Right atrium auricular region (tissue), 2 donors: ENCODE results near the gene WDR48. TPM values are rescaled to one million over a fixed set of nuclear protein-coding genes. Genes with fewer than 3 reads are reported as not detected.

Experiments
- DNase-seq: peaks from one replicate; pipeline ENCODE4 v3.0.0-alpha.2; 2019; ENCODE audit warnings: low spot score
- H3K27ac ChIP-seq, 2 donors: fragments of 200-600 bp; sonication (generic); 1 replicate in 1 of 2; 2 replicates in 1 of 2; pipeline ENCODE4 v1.5.1; 2016 to 2019
- H3K27me3 ChIP-seq, 2 donors: fragments of 200-600 bp; sonication (generic); one replicate each; pipeline versions ENCODE4 v1.5.1 to v1.6.0; 2017 to 2019
- H3K36me3 ChIP-seq: fragments of 200-600 bp; sonication (generic); one replicate; pipeline ENCODE4 v1.5.1; 2016
- H3K4me1 ChIP-seq, 2 donors: fragments of 200-600 bp; sonication (generic); one replicate each; pipeline versions ENCODE4 v1.5.1 to v1.6.0; 2017 to 2019
- H3K4me3 ChIP-seq, 2 donors: fragments of 200-600 bp; sonication (generic); 1 replicate in 1 of 2; 2 replicates in 1 of 2; pipeline ENCODE4 v1.5.1; 2017 to 2019; ENCODE audit warnings: mild to moderate bottlenecking in 1 of 2, moderate library complexity in 1 of 2
- H3K9me3 ChIP-seq, 2 donors: fragments of 200-600 bp; sonication (generic); one replicate each; pipeline ENCODE4 v1.5.1; 2019
- CTCF ChIP-seq, 2 donors: fragments of 200-600 bp; sonication (generic); IDR thresholded peaks; one replicate each; pipeline ENCODE4 v1.5.1; 2019; ENCODE audit warnings: antibody characterized with exemption in 2 of 2
- microRNA-seq, 2 donors: library from miRNA; unstranded; fragments of <30 nt; microRNA quantifications; one replicate each; pipeline ENCODE4, GENCODE V29; 2016 to 2017; ENCODE audit warnings: borderline number of aligned reads in 2 of 2, borderline replicate concordance in 1 of 2
- total RNA-seq, 2 donors: library from RNA; depleted of rRNA; stranded (reverse); fragments of >200 nt; gene quantifications; one replicate each; pipeline ENCODE4 v1.1.0, GENCODE V29; 2016

Gene WDR48
- total RNA-seq, 2 donors from 2014 or later: 11.9 to 17.1 TPM

- TF ChIP-seq CTCF (IDR thresholded peaks at IDR 0.05): no peak
- Histone ChIP-seq H3K4me1 (peaks cover 0 to 99% of the 10 kb centered on the region in 2 donors), H3K27ac (no peak overlapping the region), H3K9me3 (no peaks in the 10 kb centered on the region), H3K36me3 (peaks cover 58% of the 10 kb centered on the region), H3K27me3 (no peaks in the 10 kb centered on the region), H3K4me3 (no peak overlapping the region)
- no peak for DNase-seq
These were observed 92.4 kb downstream of the WDR48 start for GRCh38 chr3:39144095-39144747.

- Histone ChIP-seq H3K9me3 (no peaks in the 10 kb centered on the region), H3K27ac (no peak overlapping the region), H3K4me1 (peaks cover 0 to 99% of the 10 kb centered on the region in 2 donors), H3K4me3 (no peak overlapping the region), H3K36me3 (peaks cover 58% of the 10 kb centered on the region), H3K27me3 (no peaks in the 10 kb centered on the region)
- no peak for DNase-seq
- no peak for TF ChIP-seq CTCF (IDR thresholded peaks at IDR 0.05)
These were observed 93.0 kb downstream of the WDR48 start for GRCh38 chr3:39144748-39145380.

GRCh38 chr3:39146083-39146501 is 94.3 kb downstream of the WDR48 start:
- Histone ChIP-seq H3K4me3 (no peak overlapping the region), H3K36me3 (peaks cover 58% of the 10 kb centered on the region), H3K9me3 (no peaks in the 10 kb centered on the region), H3K4me1 (peaks cover 0 to 99% of the 10 kb centered on the region in 2 donors), H3K27ac (peak overlapping the region; percentile 79 to 82), H3K27me3 (no peaks in the 10 kb centered on the region)
- DNase-seq: no peak
- peak in 1 of 2 donors; percentile 13 for TF ChIP-seq CTCF (IDR thresholded peaks at IDR 0.05)

Small RNA genes lying within 50 kb of the gene (microRNA-seq; reads per million reads assigned to microRNA genes)
- gene MIR6822: 0.71 reads per million in 2 donors

Other genes with a start within 250 kb of the WDR48 start
- gene SCN10A, start 235.8 kb upstream of the WDR48 start, total RNA-seq: under 1 TPM in 1 of 2 donors, not detected in 1; 0.90 TPM
- under 1 TPM; 0.07 to 0.08 TPM for gene SCN11A, start 72 bp upstream of the WDR48 start, total RNA-seq
- gene GORASP1, start 55.6 kb downstream of the WDR48 start, total RNA-seq: 10 to 100 TPM; 34.3 to 38.8 TPM
- 1 to 10 TPM in 1 of 2 donors, under 1 TPM in 1; 0.85 to 1.8 TPM for gene TTC21A, start 55.7 kb downstream of the WDR48 start, total RNA-seq
- 10 to 100 TPM; 48.0 to 49.5 TPM for gene CSRNP1, start 101.6 kb downstream of the WDR48 start, total RNA-seq
- gene XIRP1, start 140.6 kb downstream of the WDR48 start, total RNA-seq: 1,000 to 10,000 TPM in 1 of 2 donors, 100 to 1,000 TPM in 1; 319 to 1,274 TPM
- under 1 TPM; 0.26 to 0.59 TPM for gene CX3CR1, start 228.0 kb downstream of the WDR48 start, total RNA-seq